Caco-2 (cell line): ENCODE results near the gene ZMYM4. TPM values are rescaled to one million over a fixed set of nuclear protein-coding genes. Genes with fewer than 3 reads are reported as not detected.

Experiments used
- BruUV-seq: library from RNA; stranded (reverse); fragments of 400-500 nt; replicated peaks from 2 replicates; lab custom pipeline; 2021; lab: Mats Ljungman, UMichigan
- CTCF ChIA-PET: fragments of 300-600 bp; sonication (Branson Sonifier 250); formaldehyde crosslinking; loops from one replicate; lab custom pipeline; 2022; ENCODE audit warnings: antibody characterized with exemption; lab: Charles Lee
- POLR2A ChIA-PET: fragments of 300-600 bp; sonication (Branson Sonifier 250); formaldehyde crosslinking; loops from one replicate; lab custom pipeline; 2022; ENCODE audit warnings: antibody characterized with exemption; lab: Charles Lee
- DNase-seq, 2 experiments: peaks; one replicate each; pipeline versions ENCODE4 v3.0.0 to v3.0.0-alpha.2; 2020 to 2022
- H3K27me3 ChIP-seq: replicated peaks from 2 replicates; pipeline ENCODE4 v1.6.0; 2011; ENCODE audit warnings: low read length; ENCODE audit not compliant: control insufficient read depth, insufficient read depth
- H3K36me3 ChIP-seq: 2 replicates; pipeline ENCODE4 v1.5.1; 2011; ENCODE audit warnings: low read length; ENCODE audit not compliant: control insufficient read depth, insufficient read depth
- H3K4me1 ChIP-seq: fragments of 250-450 bp; sonication (Bioruptor Pico); 2 replicates; pipeline ENCODE4 v1.5.1; 2020; ENCODE audit warnings: mild to moderate bottlenecking
- H3K4me3 ChIP-seq: 2 replicates; pipeline ENCODE4 v1.5.1; 2011; ENCODE audit warnings: low read depth, mild to moderate bottlenecking, control low read depth, low read length
- H3K9me3 ChIP-seq: fragments of 250-450 bp; sonication (Bioruptor Pico); 2 replicates; pipeline ENCODE4 v1.5.1; 2020; ENCODE audit warnings: mild to moderate bottlenecking, moderate library complexity
- H3K27ac Mint-ChIP-seq: one replicate; pipeline ENCODE4 v1.8.0; 2022; ENCODE audit warnings: mixed read lengths; ENCODE audit not compliant: unreplicated experiment
- H3K27me3 Mint-ChIP-seq: one replicate; pipeline ENCODE4 v1.8.0; 2022; ENCODE audit warnings: mixed read lengths; ENCODE audit not compliant: insufficient read depth, unreplicated experiment
- H3K36me3 Mint-ChIP-seq: one replicate; pipeline ENCODE4 v1.8.0; 2022; ENCODE audit warnings: mild to moderate bottlenecking, mixed read lengths; ENCODE audit not compliant: insufficient read depth, unreplicated experiment
- H3K4me1 Mint-ChIP-seq: one replicate; pipeline ENCODE4 v1.8.0; 2022; ENCODE audit warnings: low read depth, mixed read lengths; ENCODE audit not compliant: unreplicated experiment
- H3K4me3 Mint-ChIP-seq: one replicate; pipeline ENCODE4 v1.8.0; 2022; ENCODE audit warnings: mild to moderate bottlenecking, moderate library complexity, mixed read lengths; ENCODE audit not compliant: unreplicated experiment
- H3K9me3 Mint-ChIP-seq: one replicate; pipeline ENCODE4 v1.8.0; 2022; ENCODE audit warnings: mixed read lengths; ENCODE audit not compliant: unreplicated experiment
- intact Hi-C: fragments of 100-400 bp; cut with micrococcal nuclease; formaldehyde crosslinking; loops from one replicate; pipeline ENCODE4 v1.10.0; 2022; ENCODE audit not compliant: unreplicated experiment
- total RNA-seq: library from RNA; stranded (reverse); gene quantifications from 2 replicates; pipeline ENCODE4 v1.2.3, GENCODE V29; 2022
- TF ChIP-seq, protein P1 (sequence below), 2 experiments: fragments of 200-600 bp in 1 of 2; IDR thresholded peaks; 1 replicate in 1 of 2; 2 replicates in 1 of 2; pipeline versions ENCODE4 v1.5.1 to v1.8.0; 2011 to 2022; ENCODE audit warnings: antibody characterized with exemption in 1 of 2, control low read depth in 1 of 2, inconsistent platforms in 1 of 2, low read depth in 1 of 2, low read length in 1 of 2, mild to moderate bottlenecking in 1 of 2, moderate library complexity in 1 of 2; ENCODE audit not compliant: insufficient read depth in 1 of 2, severe bottlenecking in 1 of 2, unreplicated experiment in 1 of 2

Gene ZMYM4
- total RNA-seq, 1 experiment from 2014 or later, result 26.5 TPM

DNA sequence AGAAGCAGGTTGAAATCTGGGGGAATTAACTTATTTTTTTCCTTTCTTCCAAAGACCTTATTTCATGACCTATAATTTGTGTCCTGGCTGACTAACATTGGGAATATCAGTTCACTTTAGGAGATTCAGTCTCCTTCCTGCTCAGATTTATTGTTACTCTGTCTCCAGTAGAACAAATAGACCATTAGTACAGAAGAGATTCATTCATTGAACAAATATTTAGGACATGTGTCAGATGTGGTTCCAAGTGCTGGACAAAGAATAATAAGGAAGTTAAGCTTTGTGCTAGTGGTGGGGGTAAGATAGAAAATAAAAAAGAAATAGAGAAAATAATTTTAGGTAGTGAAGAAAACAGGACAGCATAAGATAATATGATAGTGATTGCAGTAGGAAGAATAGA lies 20.3 kb downstream of the ZMYM4 start:
- TF ChIP-seq, protein P1, sequence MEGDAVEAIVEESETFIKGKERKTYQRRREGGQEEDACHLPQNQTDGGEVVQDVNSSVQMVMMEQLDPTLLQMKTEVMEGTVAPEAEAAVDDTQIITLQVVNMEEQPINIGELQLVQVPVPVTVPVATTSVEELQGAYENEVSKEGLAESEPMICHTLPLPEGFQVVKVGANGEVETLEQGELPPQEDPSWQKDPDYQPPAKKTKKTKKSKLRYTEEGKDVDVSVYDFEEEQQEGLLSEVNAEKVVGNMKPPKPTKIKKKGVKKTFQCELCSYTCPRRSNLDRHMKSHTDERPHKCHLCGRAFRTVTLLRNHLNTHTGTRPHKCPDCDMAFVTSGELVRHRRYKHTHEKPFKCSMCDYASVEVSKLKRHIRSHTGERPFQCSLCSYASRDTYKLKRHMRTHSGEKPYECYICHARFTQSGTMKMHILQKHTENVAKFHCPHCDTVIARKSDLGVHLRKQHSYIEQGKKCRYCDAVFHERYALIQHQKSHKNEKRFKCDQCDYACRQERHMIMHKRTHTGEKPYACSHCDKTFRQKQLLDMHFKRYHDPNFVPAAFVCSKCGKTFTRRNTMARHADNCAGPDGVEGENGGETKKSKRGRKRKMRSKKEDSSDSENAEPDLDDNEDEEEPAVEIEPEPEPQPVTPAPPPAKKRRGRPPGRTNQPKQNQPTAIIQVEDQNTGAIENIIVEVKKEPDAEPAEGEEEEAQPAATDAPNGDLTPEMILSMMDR (IDR thresholded peaks at IDR 0.05; ENCODE audit: insufficient read depth in 1 of 2, low read depth in 1 of 2, low read length in 1 of 2, severe bottlenecking in 1 of 2, unreplicated experiment in 1 of 2), result no peak
- Mint-ChIP-seq H3K27ac (no peak overlapping the region), H3K36me3 (peaks cover 6% of the 10 kb centered on the region), H3K4me3 (no peak overlapping the region), H3K27me3 (no peaks in the 10 kb centered on the region), H3K4me1 (no peaks in the 10 kb centered on the region), H3K9me3 (no peaks in the 10 kb centered on the region)
- ChIA-PET CTCF (no interaction called here), POLR2A (no interaction called here)
- Histone ChIP-seq H3K4me3 (no peak overlapping the region), H3K4me1 (no peaks in the 10 kb centered on the region), H3K27me3 (no peaks in the 10 kb centered on the region), H3K36me3 (no peaks in the 10 kb centered on the region), H3K9me3 (no peaks in the 10 kb centered on the region)
- no peak for DNase-seq
- intact Hi-C loops, result no loop called here
- no TSS peak for BruUV-seq

GRCh38 chr1:35290452-35290851 lies 21.9 kb downstream of the ZMYM4 start:
- Histone ChIP-seq H3K4me3 (no peak overlapping the region), H3K27me3 (no peaks in the 10 kb centered on the region), H3K4me1 (no peaks in the 10 kb centered on the region), H3K9me3 (no peaks in the 10 kb centered on the region), H3K36me3 (no peaks in the 10 kb centered on the region)
- no peaks in the 10 kb centered on the region for H3K9me3 Mint-ChIP-seq
- BruUV-seq, result no TSS peak
- DNase-seq, result no peak
- H3K4me1 Mint-ChIP-seq, result peaks cover 6% of the 10 kb centered on the region
- intact Hi-C loops, result no loop called here
- no peak overlapping the region for H3K4me3 Mint-ChIP-seq
- ChIA-PET POLR2A (no interaction called here), CTCF (no interaction called here)
- TF ChIP-seq, protein P1 (IDR thresholded peaks at IDR 0.05; ENCODE audit: insufficient read depth in 1 of 2, low read depth in 1 of 2, low read length in 1 of 2, severe bottlenecking in 1 of 2, unreplicated experiment in 1 of 2), result no peak
- peaks cover 6% of the 10 kb centered on the region for H3K36me3 Mint-ChIP-seq
- H3K27ac Mint-ChIP-seq, result no peak overlapping the region
- H3K27me3 Mint-ChIP-seq, result no peaks in the 10 kb centered on the region

DNA sequence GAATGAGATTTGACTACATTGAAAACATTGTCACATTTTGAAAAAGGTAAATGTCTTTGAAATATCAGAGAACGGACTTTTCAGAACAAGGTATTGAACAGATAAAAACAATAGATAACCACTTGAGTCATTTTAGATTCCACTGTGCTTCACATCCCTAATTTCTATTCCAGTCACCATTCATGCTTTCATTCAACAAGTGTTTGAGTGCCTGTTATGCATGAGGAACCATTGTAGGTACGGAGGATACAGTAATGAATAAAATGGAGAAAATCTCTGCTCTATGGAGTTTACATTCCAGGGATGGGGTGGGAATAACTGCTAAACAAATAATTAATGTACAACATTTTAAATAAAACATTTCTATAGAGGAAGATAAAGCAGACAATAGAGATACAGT lies 26.3 kb downstream of the ZMYM4 start:
- no peaks in the 10 kb centered on the region for H3K36me3 ChIP-seq
- intact Hi-C loops, result no loop called here
- H3K9me3 ChIP-seq, result no peaks in the 10 kb centered on the region
- no peaks in the 10 kb centered on the region for H3K9me3 Mint-ChIP-seq
- TF ChIP-seq, protein P1 (IDR thresholded peaks at IDR 0.05; ENCODE audit: insufficient read depth in 1 of 2, low read depth in 1 of 2, low read length in 1 of 2, severe bottlenecking in 1 of 2, unreplicated experiment in 1 of 2), result no peak
- H3K4me1 Mint-ChIP-seq, result peaks cover 6% of the 10 kb centered on the region
- CTCF ChIA-PET, result no interaction called here
- peaks cover 9% of the 10 kb centered on the region for H3K36me3 Mint-ChIP-seq
- no peak overlapping the region for H3K27ac Mint-ChIP-seq
- no TSS peak for BruUV-seq
- POLR2A ChIA-PET, result no interaction called here
- no peak overlapping the region for H3K4me3 ChIP-seq
- no peak for DNase-seq
- no peaks in the 10 kb centered on the region for H3K4me1 ChIP-seq
- no peak overlapping the region for H3K4me3 Mint-ChIP-seq
- no peaks in the 10 kb centered on the region for H3K27me3 Mint-ChIP-seq
- no peaks in the 10 kb centered on the region for H3K27me3 ChIP-seq
